DMS 273 (cell line): Measurements from ENCODE around the gene LRP5.

Experiments used
- DNase-seq: peaks from one replicate; lab custom pipeline; 2025; ENCODE audit not compliant: unreplicated experiment; lab: John Stamatoyannopoulos, UW

LRP5 gene

DNA sequence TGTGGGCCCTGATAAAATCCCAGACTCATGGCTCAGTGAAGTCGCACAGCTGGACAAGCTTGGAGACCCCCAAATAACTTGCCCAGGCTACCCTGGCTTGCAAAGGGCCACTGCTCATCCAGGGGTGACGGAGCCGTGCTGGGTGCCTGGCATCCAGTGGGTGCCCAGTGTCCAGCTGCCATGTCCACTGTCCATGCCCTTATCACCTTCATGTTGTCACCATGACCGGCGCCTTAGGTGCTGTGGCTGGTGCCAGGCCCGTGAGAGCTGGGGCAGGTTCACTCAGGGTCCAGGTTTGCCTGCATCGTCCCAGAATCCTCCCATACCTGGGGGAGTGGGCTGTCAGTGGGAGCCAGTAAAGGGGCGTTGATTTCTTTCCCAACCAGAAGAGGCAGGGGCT, 57.4 kb downstream of the LRP5 start:
- no peak for DNase-seq

- no peak for DNase-seq
Observed at GRCh38 chr11:68370211-68371111, 58.1 kb downstream of the LRP5 start.

DNA sequence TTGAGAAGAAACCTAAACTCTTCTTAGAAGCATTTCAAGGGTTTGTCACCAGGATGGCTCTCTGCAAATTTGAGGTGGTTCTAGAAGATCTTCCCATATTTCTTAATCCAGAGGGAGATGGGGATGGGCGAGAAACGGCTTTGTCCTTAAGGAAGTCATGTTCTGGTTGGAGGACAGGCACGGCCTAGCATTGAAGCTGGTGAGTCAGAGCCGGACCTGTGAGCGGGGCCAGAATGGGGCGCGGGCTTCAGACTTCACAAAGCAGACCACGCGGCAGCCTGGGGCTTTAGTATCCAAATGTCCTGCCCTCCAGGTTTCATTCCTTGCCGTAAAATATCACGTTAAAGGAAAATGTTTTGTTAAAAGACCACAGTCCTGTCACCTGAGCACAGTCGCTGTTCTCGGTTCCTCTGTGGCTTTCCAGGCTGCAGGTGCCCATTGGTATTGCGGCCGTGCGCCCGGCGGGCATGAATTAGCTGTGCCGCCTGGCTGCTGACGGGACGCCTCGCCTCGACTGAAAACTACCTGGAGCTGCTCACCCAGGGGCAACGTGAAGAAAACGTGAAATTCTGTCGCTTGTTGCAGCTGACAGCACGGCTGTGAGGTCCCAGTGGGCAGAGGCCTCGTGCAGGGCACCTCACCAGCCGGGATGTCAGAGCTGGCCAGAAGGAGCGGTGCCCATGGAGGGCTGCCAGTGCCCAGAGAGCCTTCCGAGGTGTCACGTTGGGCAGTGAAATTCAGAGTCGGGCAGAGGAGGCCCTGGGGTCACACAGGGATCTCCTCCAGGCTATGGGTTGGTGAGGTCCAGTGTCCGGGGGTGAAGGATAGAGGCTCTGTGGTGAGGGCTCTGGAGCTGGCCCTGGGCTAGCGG, 59.0 kb downstream of the LRP5 start:
- no peak for DNase-seq

GRCh38 chr11:68372114-68372513, 59.7 kb downstream of the LRP5 start:
- no peak for DNase-seq

GRCh38 chr11:68372625-68373024, 60.2 kb downstream of the LRP5 start:
- no peak for DNase-seq

GRCh38 chr11:68373189-68373814, 60.9 kb downstream of the LRP5 start:
- peak; percentile 67 for DNase-seq

DNA sequence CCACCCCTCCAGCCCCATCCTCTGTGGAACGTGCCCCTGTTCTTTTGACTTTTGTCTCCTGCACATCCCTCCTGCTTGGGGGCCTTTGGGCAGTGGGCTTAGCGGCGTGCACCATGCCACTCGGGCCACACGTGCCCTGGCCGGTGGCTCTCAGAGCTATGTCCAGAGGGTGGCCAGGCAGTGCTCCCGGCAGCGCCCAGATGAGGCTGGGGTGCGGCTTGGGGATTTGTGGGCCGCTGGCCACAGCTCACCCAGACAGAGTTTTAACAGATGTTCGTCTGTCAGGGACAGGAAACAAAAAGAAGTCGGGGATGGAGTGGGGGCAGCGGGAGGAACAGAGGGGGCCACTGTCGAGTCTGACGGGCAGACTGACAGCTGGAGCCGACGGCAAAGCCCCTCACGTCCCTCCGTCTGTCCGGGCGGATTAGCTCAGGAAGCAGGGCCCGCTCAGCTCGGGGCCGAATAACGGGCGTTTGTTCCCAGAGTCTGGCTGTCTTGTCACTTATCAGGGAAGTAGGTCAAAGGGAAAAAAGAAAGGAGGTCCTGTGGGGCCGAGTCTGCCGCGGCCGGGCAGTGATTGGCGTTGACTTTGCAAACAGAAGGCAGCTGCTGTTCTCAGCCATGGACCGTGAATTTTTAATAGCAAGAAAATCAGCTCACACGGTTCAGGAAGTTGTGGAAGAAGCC, 61.6 kb downstream of the LRP5 start:
- peak; percentile 55 for DNase-seq

GRCh38 chr11:68374531-68374930, 62.1 kb downstream of the LRP5 start:
- no peak for DNase-seq

DNA sequence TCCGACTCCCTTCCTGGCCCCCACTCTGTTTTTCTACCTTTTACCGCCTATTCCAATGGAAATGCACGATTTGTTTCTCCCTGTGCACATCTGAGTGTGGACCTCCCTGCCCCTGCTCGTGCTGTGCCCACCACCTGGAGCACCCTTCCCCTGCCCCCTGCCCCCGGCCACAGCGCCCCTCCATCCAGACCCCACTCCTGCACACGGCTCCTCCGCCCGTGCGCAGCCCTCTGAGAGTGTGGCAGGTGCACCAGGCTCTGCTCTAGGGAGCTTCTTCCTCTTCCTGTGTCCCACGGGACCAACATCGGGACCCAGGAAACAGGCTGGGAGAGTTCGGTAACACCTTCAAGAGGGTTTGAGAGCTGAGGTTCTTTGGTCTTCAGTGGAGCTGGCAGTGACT, 62.9 kb downstream of the LRP5 start:
- DNase-seq = no peak

- no peak for DNase-seq
Observed at GRCh38 chr11:68375766-68376165, 63.4 kb downstream of the LRP5 start.

- DNase-seq = no peak
Observed at GRCh38 chr11:68377389-68377795, 65.0 kb downstream of the LRP5 start.

GRCh38 chr11:68379206-68379605, 66.8 kb downstream of the LRP5 start:
- no peak for DNase-seq

DNA sequence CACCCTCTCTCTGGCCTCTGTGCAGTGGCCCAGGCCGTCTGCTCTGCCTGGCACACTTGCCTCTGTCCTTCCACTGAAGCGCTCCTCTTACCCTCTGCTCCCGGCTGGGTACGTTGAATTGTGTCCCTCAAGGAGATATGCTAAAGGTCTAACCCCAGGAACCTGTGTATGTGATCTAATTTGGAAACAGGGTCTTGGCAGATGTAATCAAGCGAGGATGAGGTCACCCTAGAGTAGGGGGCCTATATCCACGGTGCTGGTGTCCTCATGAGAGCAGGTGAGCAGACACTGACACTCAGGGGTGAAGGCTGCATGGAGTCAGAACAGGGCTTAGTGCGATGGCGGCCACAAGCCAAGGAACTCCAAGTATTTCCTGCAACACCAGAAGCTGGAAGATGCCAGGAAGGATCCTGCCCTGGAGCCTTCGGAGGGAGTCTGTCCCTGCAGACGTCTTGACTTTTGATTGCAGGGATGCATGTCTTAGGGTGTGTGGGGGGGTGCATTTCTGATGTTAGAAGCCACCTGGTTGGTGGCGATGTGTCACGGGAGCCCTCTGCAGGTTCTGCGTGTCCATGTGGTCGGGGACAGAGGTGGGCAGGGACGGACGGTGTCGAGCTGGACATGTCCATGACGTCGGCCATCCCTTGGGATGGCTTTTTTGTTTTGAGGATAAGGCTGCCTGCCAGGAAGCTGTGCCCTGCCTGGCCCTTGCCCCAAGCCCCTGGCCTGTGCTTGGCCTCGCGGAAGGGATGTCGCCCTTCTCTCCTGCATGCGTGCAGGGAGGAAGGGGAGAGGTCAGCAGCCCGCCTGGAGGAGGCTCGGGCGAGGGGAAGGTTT, 68.6 kb downstream of the LRP5 start:
- no peak for DNase-seq

- DNase-seq = no peak
Observed at GRCh38 chr11:68381716-68382115, 69.3 kb downstream of the LRP5 start.

- DNase-seq = no peak
Observed at GRCh38 chr11:68382358-68382998, 70.1 kb downstream of the LRP5 start.

DNA sequence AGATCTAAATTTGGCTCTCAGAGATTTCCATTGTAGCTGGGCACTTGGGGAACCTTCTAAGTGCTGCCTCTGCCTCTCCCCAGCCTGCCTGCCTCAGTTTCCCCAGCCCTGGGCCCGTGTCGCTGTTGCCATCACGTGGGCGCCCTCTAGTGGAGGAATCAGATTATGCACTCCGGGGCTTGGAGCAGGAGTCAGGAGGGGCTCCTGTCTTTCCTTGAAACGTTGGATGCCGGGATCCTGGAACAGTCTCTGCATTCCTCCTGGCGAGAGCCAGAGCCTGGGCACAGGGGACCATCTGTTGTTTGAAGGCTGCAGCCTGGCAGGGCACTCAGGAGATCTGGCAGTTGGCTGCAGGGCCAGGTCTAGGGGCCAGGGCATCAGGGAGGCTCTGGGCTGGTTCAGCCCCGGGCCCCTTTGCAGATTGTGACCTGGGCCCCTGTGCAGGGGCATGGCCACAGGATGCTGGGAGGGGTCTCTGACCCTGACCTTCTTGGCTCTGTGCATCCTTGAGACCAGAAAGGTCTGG, 71.6 kb downstream of the LRP5 start:
- DNase-seq = peak; percentile 74

GRCh38 chr11:68384530-68385081, 72.2 kb downstream of the LRP5 start:
- DNase-seq = no peak

- DNase-seq = no peak
Observed at GRCh38 chr11:68385128-68385527, 72.7 kb downstream of the LRP5 start.
